PFSK-1 (cell line): ENCODE data around the gene ANKH.

Experiments
- FOXP2 ChIP-seq: optimal IDR thresholded peaks from 2 replicates; pipeline ENCODE3; 2011; ENCODE audit warnings: borderline replicate concordance, control low read depth, inconsistent platforms; ENCODE audit not compliant: insufficient read depth; ENCODE audit errors: extremely low read length, extremely low read depth
- POLR2AphosphoS5 ChIP-seq: IDR thresholded peaks from 2 replicates; pipeline ENCODE4 v1.6.1; 2012; ENCODE audit warnings: low read depth, mild to moderate bottlenecking, control low read depth, low read length, moderate library complexity
- TF ChIP-seq, protein P1 (sequence below), 2 experiments: IDR thresholded peaks; 2 replicates each; pipeline versions ENCODE4 v1.6.1 to v1.8.0; 2011 to 2012; ENCODE audit warnings: low read depth in 2 of 2, low read length in 2 of 2, control low read depth in 1 of 2, inconsistent platforms in 1 of 2, mild to moderate bottlenecking in 1 of 2, moderate library complexity in 1 of 2; ENCODE audit not compliant: insufficient read depth in 1 of 2

DNA sequence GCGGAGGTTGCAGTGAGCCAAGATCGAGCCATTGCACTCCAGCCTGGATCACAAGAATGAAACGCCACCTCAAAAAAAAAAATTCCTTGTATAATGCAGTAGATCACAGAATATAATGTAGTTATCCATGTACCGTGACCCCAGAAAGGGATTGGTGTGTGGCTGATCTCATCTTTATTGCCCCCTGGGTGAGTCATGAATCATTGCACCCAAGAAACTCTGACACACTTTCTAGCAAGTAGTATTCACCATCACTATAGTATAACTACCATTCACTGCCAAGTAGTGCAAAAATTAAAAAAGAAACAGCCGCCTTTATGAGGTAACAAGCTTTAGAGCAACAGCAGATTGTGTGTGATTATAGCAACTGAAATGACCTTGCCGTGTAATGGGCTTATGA lies 23.7 kb upstream of the ANKH start:
- TF ChIP-seq, protein P1, sequence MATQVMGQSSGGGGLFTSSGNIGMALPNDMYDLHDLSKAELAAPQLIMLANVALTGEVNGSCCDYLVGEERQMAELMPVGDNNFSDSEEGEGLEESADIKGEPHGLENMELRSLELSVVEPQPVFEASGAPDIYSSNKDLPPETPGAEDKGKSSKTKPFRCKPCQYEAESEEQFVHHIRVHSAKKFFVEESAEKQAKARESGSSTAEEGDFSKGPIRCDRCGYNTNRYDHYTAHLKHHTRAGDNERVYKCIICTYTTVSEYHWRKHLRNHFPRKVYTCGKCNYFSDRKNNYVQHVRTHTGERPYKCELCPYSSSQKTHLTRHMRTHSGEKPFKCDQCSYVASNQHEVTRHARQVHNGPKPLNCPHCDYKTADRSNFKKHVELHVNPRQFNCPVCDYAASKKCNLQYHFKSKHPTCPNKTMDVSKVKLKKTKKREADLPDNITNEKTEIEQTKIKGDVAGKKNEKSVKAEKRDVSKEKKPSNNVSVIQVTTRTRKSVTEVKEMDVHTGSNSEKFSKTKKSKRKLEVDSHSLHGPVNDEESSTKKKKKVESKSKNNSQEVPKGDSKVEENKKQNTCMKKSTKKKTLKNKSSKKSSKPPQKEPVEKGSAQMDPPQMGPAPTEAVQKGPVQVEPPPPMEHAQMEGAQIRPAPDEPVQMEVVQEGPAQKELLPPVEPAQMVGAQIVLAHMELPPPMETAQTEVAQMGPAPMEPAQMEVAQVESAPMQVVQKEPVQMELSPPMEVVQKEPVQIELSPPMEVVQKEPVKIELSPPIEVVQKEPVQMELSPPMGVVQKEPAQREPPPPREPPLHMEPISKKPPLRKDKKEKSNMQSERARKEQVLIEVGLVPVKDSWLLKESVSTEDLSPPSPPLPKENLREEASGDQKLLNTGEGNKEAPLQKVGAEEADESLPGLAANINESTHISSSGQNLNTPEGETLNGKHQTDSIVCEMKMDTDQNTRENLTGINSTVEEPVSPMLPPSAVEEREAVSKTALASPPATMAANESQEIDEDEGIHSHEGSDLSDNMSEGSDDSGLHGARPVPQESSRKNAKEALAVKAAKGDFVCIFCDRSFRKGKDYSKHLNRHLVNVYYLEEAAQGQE (IDR thresholded peaks at IDR 0.05; ENCODE audit: insufficient read depth in 1 of 2, low read depth in 2 of 2, low read length in 2 of 2): no peak
- TF ChIP-seq POLR2AphosphoS5 (no peak), FOXP2 (no peak)
